Suprapubic skin (tissue), 4 donors: Measurements from ENCODE around the gene PLS1. TPM values are rescaled to one million over a fixed set of nuclear protein-coding genes. Genes with fewer than 3 reads are reported as not detected.
"Not testable (repeated sequence)": the region's sequence is repeated elsewhere in the genome, so short reads cannot be mapped to it uniquely, and the experiment has no call there.

Experiments used
- DNase-seq, 2 donors: peaks; one replicate each; pipeline ENCODE4 v3.0.0-alpha.2; 2019; ENCODE audit warnings: low spot score in 2 of 2
- H3K27ac ChIP-seq: fragments of 200-600 bp; sonication (generic); one replicate; pipeline ENCODE4 v1.5.1; 2019
- H3K27me3 ChIP-seq: fragments of 200-600 bp; sonication (generic); one replicate; pipeline ENCODE4 v1.5.1; 2019
- H3K36me3 ChIP-seq: fragments of 200-600 bp; sonication (generic); one replicate; pipeline ENCODE4 v1.5.1; 2019
- H3K4me1 ChIP-seq: fragments of 200-600 bp; sonication (generic); one replicate; pipeline ENCODE4 v1.5.1; 2019
- H3K4me3 ChIP-seq: fragments of 200-600 bp; sonication (generic); one replicate; pipeline ENCODE4 v1.5.1; 2019; ENCODE audit warnings: mild to moderate bottlenecking
- H3K9me3 ChIP-seq: fragments of 200-600 bp; sonication (generic); one replicate; pipeline ENCODE4 v1.5.1; 2019
- CTCF ChIP-seq, 2 donors: fragments of 200-600 bp in 1 of 2; fragments of 450-650 bp in 1 of 2; sonication (generic) in 1 of 2; IDR thresholded peaks; one replicate each; pipeline ENCODE4 v1.5.1; 2016 to 2019; ENCODE audit warnings: antibody characterized with exemption in 2 of 2, mild to moderate bottlenecking in 1 of 2, moderate library complexity in 1 of 2
- EP300 ChIP-seq: sonication (generic); formaldehyde crosslinking; IDR thresholded peaks from one replicate; pipeline ENCODE4 v1.6.1; 2017; ENCODE audit warnings: antibody characterized with exemption
- POLR2A ChIP-seq, 2 donors: fragments of 450-650 bp; IDR thresholded peaks; one replicate each; pipeline ENCODE4 v1.6.1; 2017; ENCODE audit warnings: antibody characterized with exemption in 2 of 2, mild to moderate bottlenecking in 2 of 2, moderate library complexity in 2 of 2
- POLR2AphosphoS5 ChIP-seq, 3 donors: sonication (generic); formaldehyde crosslinking; IDR thresholded peaks; one replicate each; pipeline ENCODE4 v1.6.1; 2017; ENCODE audit warnings: antibody characterized with exemption in 3 of 3
- WGBS: methylation state at CpG from one replicate; pipeline ENCODE4 v1.1.5; 2018; 5-methylcytosine and 5-hydroxymethylcytosine counted together
- total RNA-seq, 4 donors: library from RNA; depleted of rRNA; stranded (reverse); fragments of >200 nt; gene quantifications; one replicate each; pipeline ENCODE4 v1.1.0, GENCODE V29; 2016

The PLS1 gene
- total RNA-seq, 4 donors from 2014 or later, result 4.4 to 9.1 (median 7.5) TPM

GRCh38 chr3:142602619-142603385 lies 6.6 kb downstream of the PLS1 start:
- H3K27me3 ChIP-seq, result no peaks in the 10 kb centered on the region
- TF ChIP-seq EP300 (no peak), CTCF (IDR thresholded peaks at IDR 0.05) (no peak), POLR2A (IDR thresholded peaks at IDR 0.05) (no peak), POLR2AphosphoS5 (IDR thresholded peaks at IDR 0.05) (no peak)
- H3K9me3 ChIP-seq, result no peaks in the 10 kb centered on the region
- no peak overlapping the region for H3K4me3 ChIP-seq
- H3K27ac ChIP-seq, result no peak overlapping the region
- DNase-seq, result no peak
- peaks cover 1% of the 10 kb centered on the region for H3K4me1 ChIP-seq
- no peaks in the 10 kb centered on the region for H3K36me3 ChIP-seq
- 89% methylated on average over 13 of the region's 13 CpGs for whole genome bisulfite sequencing

GRCh38 chr3:142603386-142603705 lies 7.2 kb downstream of the PLS1 start:
- H3K27ac ChIP-seq, H3K9me3 ChIP-seq, DNase-seq, H3K36me3 ChIP-seq, H3K27me3 ChIP-seq, H3K4me3 ChIP-seq, H3K4me1 ChIP-seq: not testable (repeated sequence)
- WGBS, result 93% methylated on average over 7 of the region's 7 CpGs

- H3K9me3 ChIP-seq, result no peaks in the 10 kb centered on the region
- H3K36me3 ChIP-seq, result no peaks in the 10 kb centered on the region
- H3K27ac ChIP-seq, result no peak overlapping the region
- no peak overlapping the region for H3K4me3 ChIP-seq
- TF ChIP-seq POLR2A (IDR thresholded peaks at IDR 0.05), result no peak
- no peak for TF ChIP-seq POLR2AphosphoS5 (IDR thresholded peaks at IDR 0.05)
- TF ChIP-seq CTCF (IDR thresholded peaks at IDR 0.05), result no peak
- no peak for TF ChIP-seq EP300
- no peaks in the 10 kb centered on the region for H3K27me3 ChIP-seq
- no peaks in the 10 kb centered on the region for H3K4me1 ChIP-seq
- DNase-seq, result no peak
Measured at GRCh38 chr3:142604940-142605339, 8.7 kb downstream of the PLS1 start.

GRCh38 chr3:142608631-142609030 lies 12.4 kb downstream of the PLS1 start:
- Histone ChIP-seq H3K4me1 (no peaks in the 10 kb centered on the region), H3K27ac (no peak overlapping the region), H3K9me3 (no peaks in the 10 kb centered on the region), H3K27me3 (no peaks in the 10 kb centered on the region), H3K4me3 (no peak overlapping the region), H3K36me3 (no peaks in the 10 kb centered on the region)
- 73% methylated on average over 1 of the region's 1 CpG for WGBS
- no peak for DNase-seq
- TF ChIP-seq POLR2A (IDR thresholded peaks at IDR 0.05) (no peak), EP300 (no peak), CTCF (IDR thresholded peaks at IDR 0.05) (no peak), POLR2AphosphoS5 (IDR thresholded peaks at IDR 0.05) (no peak)

GRCh38 chr3:142609136-142609535 lies 12.9 kb downstream of the PLS1 start:
- no peak for TF ChIP-seq POLR2A (IDR thresholded peaks at IDR 0.05)
- no peak for TF ChIP-seq CTCF (IDR thresholded peaks at IDR 0.05)
- no peak for TF ChIP-seq POLR2AphosphoS5 (IDR thresholded peaks at IDR 0.05)
- TF ChIP-seq EP300, result no peak
- Histone ChIP-seq H3K27me3 (no peaks in the 10 kb centered on the region), H3K9me3 (no peaks in the 10 kb centered on the region), H3K36me3 (no peaks in the 10 kb centered on the region), H3K4me1 (no peaks in the 10 kb centered on the region), H3K27ac (no peak overlapping the region), H3K4me3 (no peak overlapping the region)
- 91% methylated on average over 1 of the region's 1 CpG for WGBS
- DNase-seq, result no peak

GRCh38 chr3:142611206-142611605 lies 15.0 kb downstream of the PLS1 start:
- 100% methylated on average over 1 of the region's 1 CpG for WGBS
- Histone ChIP-seq H3K36me3 (no peaks in the 10 kb centered on the region), H3K4me1 (no peaks in the 10 kb centered on the region), H3K4me3 (no peak overlapping the region), H3K27me3 (no peaks in the 10 kb centered on the region), H3K27ac (no peak overlapping the region), H3K9me3 (no peaks in the 10 kb centered on the region)
- TF ChIP-seq EP300 (no peak), POLR2A (IDR thresholded peaks at IDR 0.05) (no peak), CTCF (IDR thresholded peaks at IDR 0.05) (no peak), POLR2AphosphoS5 (IDR thresholded peaks at IDR 0.05) (no peak)
- DNase-seq, result no peak
